Thoracic aorta endothelial cell (primary cell): ENCODE data around the gene ACVR2B. TPM values are rescaled to one million over a fixed set of nuclear protein-coding genes. Genes with fewer than 3 reads are reported as not detected.

Experiments
- small RNA-seq: library from RNA; depleted of rRNA; stranded (forward); fragments of <200 nt; gene quantifications from one replicate; pipeline ENCODE3, GENCODE V24; 2012
- total RNA-seq: library from RNA; depleted of rRNA; stranded (reverse); fragments of >200 nt; gene quantifications from 2 replicates; pipeline ENCODE4 v1.2.3, GENCODE V29; 2012

The ACVR2B gene
- total RNA-seq = 4.3 and 5.5 TPM in 2 replicates

DNA sequence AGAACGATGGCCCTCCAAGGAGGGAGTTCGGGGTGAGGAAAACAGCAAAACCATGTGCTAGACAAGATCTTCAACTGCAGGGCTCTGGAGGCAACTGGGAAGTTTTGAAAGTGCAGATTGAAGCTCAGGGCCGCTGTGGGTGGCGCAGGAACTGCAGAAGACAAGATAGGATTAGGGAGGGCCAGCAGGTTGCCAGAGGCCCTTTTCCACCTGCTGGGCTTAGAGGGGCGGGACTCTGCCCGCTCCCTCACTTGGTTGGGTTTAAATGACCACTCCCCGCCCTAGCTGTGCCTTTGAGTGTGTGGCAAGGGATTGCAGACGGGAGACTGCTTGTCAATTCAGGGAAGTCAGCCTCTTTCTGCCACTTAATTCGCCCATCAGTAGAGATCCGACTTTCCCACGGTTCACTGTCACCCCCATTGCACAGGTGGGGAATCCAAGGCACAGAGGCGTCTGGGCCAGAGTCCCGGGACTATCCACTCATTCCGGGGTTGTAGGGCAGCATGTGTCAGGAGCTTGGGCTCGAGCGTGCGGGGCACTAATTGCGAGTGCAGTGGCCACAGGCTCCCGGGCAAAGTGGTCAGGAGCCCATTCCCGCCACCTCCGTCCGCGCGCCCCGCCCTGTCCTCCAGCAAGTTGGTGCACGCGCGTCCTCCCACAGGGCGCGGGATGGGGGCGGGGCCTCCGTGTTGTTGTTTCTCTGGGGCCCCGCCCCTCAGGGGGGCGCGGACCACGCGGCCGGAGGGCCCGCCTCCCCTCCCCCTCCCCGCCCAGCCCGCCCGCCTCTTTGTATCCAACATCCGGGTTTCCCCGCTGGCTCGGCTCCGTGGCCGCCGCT, at the start of gene ACVR2B:
Gene ACVR2B (plus strand): TSS at position 816 of the 838 bp plus-strand sequence. CDS start 433 bp downstream, outside the sequence.

DNA sequence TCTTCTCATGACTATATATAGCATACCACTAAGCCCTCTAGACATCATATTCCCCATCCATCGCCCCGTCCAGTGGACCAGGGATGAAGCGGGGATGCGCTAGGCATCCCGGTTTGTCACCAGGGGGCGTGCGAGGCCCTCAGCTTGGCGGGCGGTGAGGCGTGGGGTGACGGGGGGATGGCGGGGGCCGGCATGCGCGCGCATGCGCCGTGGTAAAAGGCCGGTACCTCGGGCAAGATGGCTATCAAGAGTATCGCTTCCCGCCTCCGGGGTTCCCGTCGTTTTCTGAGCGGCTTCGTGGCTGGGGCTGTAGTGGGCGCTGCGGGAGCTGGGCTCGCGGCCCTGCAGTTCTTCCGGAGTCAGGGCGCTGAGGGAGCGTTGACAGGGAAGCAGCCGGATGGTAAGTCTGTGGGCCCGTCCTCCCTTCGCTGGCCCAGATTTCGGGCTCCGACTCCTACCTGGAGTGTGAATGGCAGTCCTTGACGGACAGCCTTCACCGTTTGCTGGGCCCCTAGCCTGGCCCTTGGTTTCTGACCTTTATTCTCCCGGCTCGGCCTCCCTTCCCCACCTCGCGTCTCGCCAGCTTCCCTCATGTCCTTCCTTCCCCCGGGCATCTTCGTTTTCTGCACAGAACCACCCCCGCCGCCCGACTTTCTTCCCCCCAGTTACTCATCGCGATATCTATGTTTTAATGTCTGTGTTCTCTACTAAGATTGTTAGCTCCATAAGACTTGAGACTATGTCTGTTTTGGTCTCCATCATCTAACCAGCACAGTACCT, 42.6 kb downstream of the ACVR2B start, which contains the start of gene EXOG:
Gene EXOG (plus strand): TSS at position 210 of the 780 bp plus-strand sequence. CDS start 28 bp downstream, at position 238.

Small RNAs within 50 kb of the gene (small RNA-seq; reads per million reads assigned to genes)
- not detected for gene RF00019

Other genes with a start within 250 kb of the ACVR2B start
- 0.22 and 0.27 TPM in 2 replicates for gene SLC22A13, start 188.1 kb upstream of the ACVR2B start, total RNA-seq
- 0.13 TPM in 1 of 2 replicates, not detected in the other for gene SLC22A14, start 171.6 kb upstream of the ACVR2B start, total RNA-seq
- gene XYLB, start 107.1 kb upstream of the ACVR2B start, total RNA-seq = 4.0 and 6.4 TPM in 2 replicates
- gene EXOG, start 42.5 kb downstream of the ACVR2B start, total RNA-seq = 18.6 and 26.2 TPM in 2 replicates
- gene SCN5A, start 195.8 kb downstream of the ACVR2B start, total RNA-seq = 23.7 and 31.8 TPM in 2 replicates